GM12875 (cell line): ENCODE results near the gene GREB1L.

Experiments
- H3K4me3 ChIP-seq: one replicate; pipeline ENCODE4 v1.5.1; 2011; ENCODE audit warnings: low read depth, low read length, control low read depth
- CTCF ChIP-seq: IDR thresholded peaks from 2 replicates; pipeline ENCODE4 v1.5.1; 2011; ENCODE audit warnings: low read depth, mild to moderate bottlenecking, control low read depth, inconsistent platforms, low read length, moderate library complexity, borderline replicate concordance; ENCODE audit not compliant: insufficient read depth

The GREB1L gene

GRCh38 chr18:21468514-21469164, 226.6 kb downstream of the GREB1L start:
- H3K4me3 ChIP-seq, result no peak overlapping the region
- TF ChIP-seq CTCF, result no peak

- TF ChIP-seq CTCF, result no peak
These were observed 230.7 kb downstream of the GREB1L start for GRCh38 chr18:21472741-21473140.

GRCh38 chr18:21474621-21475020, 232.6 kb downstream of the GREB1L start:
- H3K4me3 ChIP-seq, result no peak overlapping the region
- TF ChIP-seq CTCF, result no peak

More at GRCh38 chr18:21472741-21473140, 230.7 kb downstream of the GREB1L start:
- no peak overlapping the region for H3K4me3 ChIP-seq

GRCh38 chr18:21479721-21480120, 237.7 kb downstream of the GREB1L start:
- TF ChIP-seq CTCF, result no peak
- H3K4me3 ChIP-seq, result no peak overlapping the region

GRCh38 chr18:21481739-21482138, 239.7 kb downstream of the GREB1L start:
- no peak for TF ChIP-seq CTCF
- no peak overlapping the region for H3K4me3 ChIP-seq

GRCh38 chr18:21483051-21483450, 241.0 kb downstream of the GREB1L start:
- no peak for TF ChIP-seq CTCF
- H3K4me3 ChIP-seq, result no peak overlapping the region

GRCh38 chr18:21484851-21485636, 243.0 kb downstream of the GREB1L start:
- H3K4me3 ChIP-seq, result no peak overlapping the region
- no peak for TF ChIP-seq CTCF
